Ishikawa (cell line): ENCODE results near the gene ORAI2.
A peak's percentile ranks its signal among the peaks of the same experiment; 100 is the strongest.

ENCODE experiments used
- CEBPB ChIP-seq: IDR thresholded peaks from 2 replicates; pipeline ENCODE4 v1.6.1; 2012
- CREB1 ChIP-seq: IDR thresholded peaks from 2 replicates; pipeline ENCODE4 v1.6.1; 2012; ENCODE audit warnings: low read depth
- EGR1 ChIP-seq: IDR thresholded peaks from 2 replicates; pipeline ENCODE4 v1.6.1; 2012
- EP300 ChIP-seq: IDR thresholded peaks from 2 replicates; pipeline ENCODE4 v1.6.1; 2012; ENCODE audit warnings: borderline replicate concordance
- FOXM1 ChIP-seq: IDR thresholded peaks from 2 replicates; pipeline ENCODE4 v1.6.1; 2012; ENCODE audit warnings: low read depth, borderline replicate concordance
- MAX ChIP-seq: IDR thresholded peaks from 2 replicates; pipeline ENCODE4 v1.6.1; 2012
- NFIC ChIP-seq: IDR thresholded peaks from 2 replicates; pipeline ENCODE4 v1.6.1; 2012
- RAD21 ChIP-seq: IDR thresholded peaks from 2 replicates; pipeline ENCODE4 v1.6.1; 2012; ENCODE audit warnings: low read depth
- REST ChIP-seq: IDR thresholded peaks from 2 replicates; pipeline ENCODE4 v1.6.1; 2012; ENCODE audit warnings: low read depth, mild to moderate bottlenecking
- TAF1 ChIP-seq: IDR thresholded peaks from 2 replicates; pipeline ENCODE4 v1.6.1; 2012; ENCODE audit warnings: low read depth, mild to moderate bottlenecking
- TCF12 ChIP-seq: IDR thresholded peaks from 2 replicates; pipeline ENCODE4 v1.6.1; 2012; ENCODE audit warnings: low read depth
- TEAD4 ChIP-seq: IDR thresholded peaks from 2 replicates; pipeline ENCODE4 v1.6.1; 2012
- USF1 ChIP-seq: IDR thresholded peaks from 2 replicates; pipeline ENCODE4 v1.6.1; 2012
- YY1 ChIP-seq: IDR thresholded peaks from 2 replicates; pipeline ENCODE4 v1.6.1; 2012; ENCODE audit warnings: low read depth
- ZBTB7A ChIP-seq: IDR thresholded peaks from 2 replicates; pipeline ENCODE4 v1.6.1; 2012; ENCODE audit warnings: low read depth

The ORAI2 gene

GRCh38 chr7:102409340-102409739, 24.0 kb upstream of the ORAI2 start:
- no peak for TF ChIP-seq RAD21
- TF ChIP-seq TEAD4 = no peak
- no peak for TF ChIP-seq MAX
- TF ChIP-seq EP300 = no peak
- no peak for TF ChIP-seq NFIC
- no peak for TF ChIP-seq ZBTB7A
- no peak for TF ChIP-seq CEBPB
- TF ChIP-seq USF1 = no peak
- TF ChIP-seq TAF1 = no peak
- no peak for TF ChIP-seq CREB1
- TF ChIP-seq FOXM1 = no peak
- TF ChIP-seq TCF12 = no peak
- no peak for TF ChIP-seq EGR1
- no peak for TF ChIP-seq REST
- TF ChIP-seq YY1 = no peak

GRCh38 chr7:102410123-102410522, 23.3 kb upstream of the ORAI2 start:
- TF ChIP-seq EP300 (no peak), RAD21 (no peak), USF1 (no peak), FOXM1 (no peak), TCF12 (no peak), NFIC (no peak), MAX (no peak), TAF1 (no peak), YY1 (no peak), CEBPB (no peak), CREB1 (no peak), EGR1 (no peak), TEAD4 (no peak), REST (no peak), ZBTB7A (no peak)

GRCh38 chr7:102410918-102411317, 22.5 kb upstream of the ORAI2 start:
- TF ChIP-seq TCF12 = no peak
- TF ChIP-seq REST = no peak
- TF ChIP-seq CEBPB = no peak
- no peak for TF ChIP-seq YY1
- TF ChIP-seq RAD21 = no peak
- no peak for TF ChIP-seq CREB1
- TF ChIP-seq EP300 = no peak
- no peak for TF ChIP-seq TEAD4
- no peak for TF ChIP-seq NFIC
- no peak for TF ChIP-seq ZBTB7A
- TF ChIP-seq TAF1 = no peak
- TF ChIP-seq MAX = no peak
- TF ChIP-seq FOXM1 = no peak
- no peak for TF ChIP-seq USF1
- TF ChIP-seq EGR1 = no peak

GRCh38 chr7:102412548-102412947, 20.8 kb upstream of the ORAI2 start:
- TF ChIP-seq RAD21 (peak; percentile 31), EGR1 (no peak), REST (no peak)
